RKO (cell line): ENCODE results near the gene MRPL1.

Experiments
- DNase-seq: peaks from one replicate; pipeline ENCODE4 v3.0.0-alpha.2; 2016; ENCODE audit warnings: low spot score

Gene MRPL1

DNA sequence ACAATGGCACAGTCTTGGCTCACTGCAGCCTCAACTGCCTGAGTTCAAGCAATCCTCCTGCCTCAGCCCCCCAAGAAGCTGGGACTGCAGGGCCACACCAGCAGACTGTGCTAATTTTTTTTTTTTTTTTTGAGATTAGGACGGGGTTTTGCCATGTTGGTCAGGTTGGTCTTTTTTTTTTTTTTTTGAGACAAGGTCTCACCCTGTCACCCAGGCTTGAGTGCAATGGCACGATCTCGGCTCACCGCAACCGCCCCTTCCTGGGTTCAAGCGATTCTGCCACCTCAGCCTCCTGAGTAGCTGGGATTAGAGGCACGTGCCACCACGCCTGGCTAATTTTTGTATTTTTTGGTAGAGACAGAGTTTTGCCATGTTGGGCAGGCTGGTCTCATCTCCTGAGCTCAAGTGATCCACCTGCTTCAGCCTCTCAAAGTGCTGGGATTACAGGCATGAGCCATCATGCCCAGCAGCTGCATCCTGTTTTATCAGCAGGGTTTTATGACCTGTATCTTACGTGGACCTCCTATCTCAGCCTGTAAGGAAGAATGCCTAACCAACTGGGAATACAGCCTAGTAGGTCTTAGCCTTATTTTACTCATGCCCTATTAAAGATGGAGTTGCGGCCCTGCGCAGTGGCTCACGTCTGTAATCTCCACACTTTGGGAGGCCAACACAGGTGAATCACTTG is 13.2 kb upstream of the MRPL1 start:
- DNase-seq, result no peak

DNA sequence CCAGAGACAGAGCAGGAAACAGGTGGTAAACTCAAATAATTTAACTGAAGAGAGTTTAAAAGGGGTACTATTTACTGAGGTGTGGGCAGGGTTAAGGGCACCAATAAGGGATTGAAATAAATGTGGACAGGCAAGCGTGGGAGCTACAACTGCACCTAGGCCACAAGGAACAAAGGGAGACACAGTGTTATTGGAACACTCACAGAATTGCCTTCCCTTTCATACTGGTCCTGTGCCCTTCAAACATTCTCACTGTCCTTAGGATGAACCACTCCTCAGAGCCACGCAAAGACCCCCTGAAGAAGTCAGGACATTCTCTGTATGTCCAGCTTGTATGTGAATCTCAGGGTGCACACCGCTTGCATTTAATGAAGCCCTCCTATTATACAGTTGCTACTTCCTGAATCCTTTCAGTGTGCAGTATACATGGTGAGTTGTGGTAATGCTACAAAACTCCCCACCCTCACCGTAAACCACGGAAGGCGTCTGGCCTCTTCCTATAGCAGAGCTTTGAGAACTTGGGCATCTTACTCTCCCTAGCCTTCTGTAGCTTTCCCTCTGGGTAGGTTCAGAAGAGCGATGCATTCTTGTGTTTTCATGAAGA is 9.6 kb upstream of the MRPL1 start:
- no peak for DNase-seq

DNA sequence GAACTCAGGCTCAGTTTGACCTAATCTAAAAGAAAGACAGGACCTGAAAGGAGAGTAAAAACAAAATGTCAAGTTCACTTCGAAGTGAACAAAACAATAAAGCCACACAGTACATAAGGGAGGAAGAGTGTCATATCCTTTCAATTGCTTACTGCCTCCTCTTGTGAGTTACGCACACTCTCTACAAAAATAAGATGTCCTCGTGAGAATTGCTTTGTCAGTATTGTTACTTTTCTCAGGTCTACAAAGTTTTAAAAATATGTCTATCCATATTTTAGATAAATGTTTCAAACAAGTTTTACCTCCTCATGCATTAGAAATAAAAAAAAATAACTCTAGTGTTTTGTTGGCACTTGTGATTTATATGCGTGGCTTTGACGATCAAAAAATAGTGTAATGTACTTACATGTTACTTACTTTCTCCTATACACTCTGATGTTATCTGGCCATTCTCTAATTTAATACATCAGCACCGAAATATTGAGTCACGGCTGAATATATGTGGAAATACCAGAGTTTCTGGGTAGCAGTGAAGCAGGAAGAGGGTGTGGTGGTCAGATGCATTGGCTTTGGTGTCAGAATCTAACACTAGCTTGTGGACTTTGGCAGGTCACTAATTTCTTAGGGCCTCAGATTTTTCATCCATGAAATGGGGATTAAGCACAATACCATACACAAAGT is 8.1 kb upstream of the MRPL1 start:
- no peak for DNase-seq

DNA sequence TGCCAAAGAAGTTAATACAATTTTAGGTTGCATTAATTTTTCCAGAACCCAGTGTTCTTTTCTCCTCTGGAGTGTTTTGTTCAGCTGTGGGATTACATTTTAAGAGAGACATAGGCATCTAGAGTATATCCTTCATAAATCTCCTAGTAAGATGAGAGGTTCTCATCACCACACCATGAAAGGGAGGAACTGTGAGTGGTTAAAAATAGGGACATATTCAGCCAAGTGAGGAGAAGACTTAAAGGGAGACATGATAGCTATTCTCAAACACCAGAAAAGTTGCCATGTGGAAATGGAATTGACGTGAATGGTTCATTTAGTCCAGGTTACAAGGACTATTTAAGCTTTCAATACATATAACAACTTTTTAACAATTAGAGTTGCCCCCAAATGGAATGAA is 6.5 kb upstream of the MRPL1 start:
- DNase-seq, result no peak

DNA sequence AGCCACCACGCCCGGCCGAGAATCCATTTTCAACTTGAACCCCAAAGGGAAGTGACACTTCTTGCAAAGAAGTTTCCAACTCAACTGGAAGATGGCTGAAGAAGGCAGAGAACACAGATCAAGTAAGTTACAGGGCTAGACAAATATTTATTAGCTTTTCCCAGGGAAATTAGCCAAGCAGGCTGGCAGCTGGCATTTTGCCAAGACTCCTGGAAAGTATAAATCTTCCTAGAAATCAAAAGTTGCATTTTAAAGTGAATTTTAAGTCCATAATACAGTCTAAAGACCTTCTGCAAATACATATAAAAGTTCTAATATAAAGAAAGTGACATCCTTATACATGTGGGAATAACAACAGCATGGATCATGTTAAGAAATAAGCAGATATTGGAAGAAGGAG is 3.4 kb upstream of the MRPL1 start:
- DNase-seq, result no peak

DNA sequence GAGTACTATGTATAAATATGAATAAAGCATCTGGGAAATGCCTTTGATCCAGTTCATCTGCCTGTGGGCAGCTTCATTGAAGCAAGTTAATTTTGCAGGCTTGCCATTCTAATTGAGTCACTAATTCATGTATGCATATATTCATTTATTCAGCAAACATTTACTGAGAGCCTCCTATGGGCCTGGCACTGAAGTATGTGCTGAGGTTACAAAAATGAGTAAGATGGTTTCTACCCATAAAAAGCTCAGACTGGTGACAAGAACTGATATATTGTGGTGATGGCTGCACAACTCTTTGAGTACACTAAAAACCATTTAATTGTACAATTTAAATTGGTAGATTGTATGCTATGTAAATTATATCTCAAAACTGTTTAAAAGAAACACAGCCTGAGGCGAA is 1.1 kb upstream of the MRPL1 start:
- DNase-seq, result peak; percentile 56

DNA sequence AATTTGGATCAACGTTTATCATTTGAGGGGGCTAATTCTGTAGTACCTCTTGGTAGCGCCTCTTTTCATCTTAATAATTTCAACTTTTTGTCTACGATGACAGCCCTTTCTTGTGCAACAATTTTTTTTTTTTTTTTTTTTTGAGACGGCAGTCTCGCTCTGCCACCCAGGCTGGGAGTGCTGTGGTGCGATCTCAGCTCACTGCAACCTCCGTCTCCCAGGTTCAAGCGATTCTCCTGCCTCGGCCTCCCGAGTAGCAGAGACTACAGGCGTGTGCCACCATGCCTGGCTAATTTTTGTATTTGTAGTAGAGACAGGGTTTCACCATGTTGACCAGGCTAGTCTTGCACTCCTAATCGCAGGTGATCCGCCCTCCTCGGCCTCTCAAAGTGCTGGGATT is 711 bp downstream of the MRPL1 start:
- peak; percentile 37 for DNase-seq

DNA sequence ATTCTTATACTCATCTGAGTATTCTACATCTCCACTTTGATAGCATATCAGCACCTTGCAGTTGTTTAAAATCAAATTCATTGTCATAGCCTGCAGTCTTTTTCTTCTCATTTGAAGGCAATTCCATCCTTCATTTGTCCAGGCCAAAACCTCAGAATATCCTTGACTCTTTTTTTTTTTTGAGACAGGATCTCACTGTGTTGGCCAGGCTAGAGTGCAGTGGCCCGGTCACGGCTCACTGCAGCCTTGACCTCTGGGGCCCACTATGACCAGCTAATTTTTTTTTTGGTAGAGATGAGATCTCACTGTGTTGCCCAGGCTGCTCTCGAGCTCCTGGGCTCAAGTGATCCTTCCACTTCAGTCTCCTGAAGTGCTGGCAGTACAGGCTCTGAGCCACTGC is 2.6 kb downstream of the MRPL1 start:
- DNase-seq, result no peak

DNA sequence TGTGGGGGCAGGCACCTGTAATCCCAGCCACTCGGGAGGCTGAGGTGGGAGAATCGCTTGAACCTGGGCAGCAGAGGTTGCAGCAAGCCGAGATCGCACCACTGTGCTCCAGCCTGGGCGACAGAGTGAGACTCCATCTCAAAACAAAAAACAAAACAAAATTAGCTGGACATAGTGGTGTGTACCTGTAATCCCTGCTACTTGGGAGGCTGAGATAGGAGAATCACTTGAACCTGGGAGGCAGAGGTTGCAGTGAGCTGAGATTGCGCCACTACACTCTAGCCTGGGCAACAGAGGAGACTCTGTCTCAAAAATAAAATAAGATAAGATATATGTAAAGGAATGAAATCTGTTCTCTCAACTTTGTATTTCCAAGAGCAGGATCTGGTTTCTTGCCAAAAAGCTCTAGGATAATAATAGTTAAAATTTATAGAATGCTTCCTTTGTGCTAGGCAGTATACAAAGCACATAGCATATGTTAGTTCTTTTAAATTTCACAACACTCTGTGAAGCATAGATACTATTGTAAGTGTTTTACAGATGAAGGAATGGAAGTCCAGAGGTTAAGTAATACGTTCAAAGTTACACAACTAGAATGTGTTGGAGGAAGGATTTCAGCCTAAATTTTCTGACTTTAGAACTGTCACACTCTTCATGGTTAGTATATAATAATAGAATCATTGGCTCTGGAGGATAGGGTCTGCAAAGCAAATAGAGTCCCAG is 10.3 kb downstream of the MRPL1 start:
- no peak for DNase-seq

DNA sequence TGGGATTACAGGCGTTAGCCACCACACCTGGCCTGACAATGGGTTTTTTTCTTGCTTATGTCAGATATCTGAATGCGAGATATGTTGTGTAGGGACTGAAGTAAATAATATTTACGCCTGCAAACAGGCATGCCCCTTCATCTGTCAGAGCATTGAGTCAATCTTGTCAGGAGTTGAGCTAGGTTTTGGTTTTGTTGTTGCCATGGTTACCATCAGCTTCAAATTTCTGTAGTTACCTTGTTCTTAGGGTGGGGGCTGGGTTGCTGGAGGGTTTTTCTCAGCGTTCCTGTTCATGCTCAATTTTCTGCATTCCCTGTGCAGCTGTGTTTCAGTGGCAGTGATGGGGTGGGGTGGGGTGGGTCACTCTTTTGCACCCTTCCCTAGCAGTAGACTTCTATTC is 14.5 kb downstream of the MRPL1 start:
- no peak for DNase-seq

DNA sequence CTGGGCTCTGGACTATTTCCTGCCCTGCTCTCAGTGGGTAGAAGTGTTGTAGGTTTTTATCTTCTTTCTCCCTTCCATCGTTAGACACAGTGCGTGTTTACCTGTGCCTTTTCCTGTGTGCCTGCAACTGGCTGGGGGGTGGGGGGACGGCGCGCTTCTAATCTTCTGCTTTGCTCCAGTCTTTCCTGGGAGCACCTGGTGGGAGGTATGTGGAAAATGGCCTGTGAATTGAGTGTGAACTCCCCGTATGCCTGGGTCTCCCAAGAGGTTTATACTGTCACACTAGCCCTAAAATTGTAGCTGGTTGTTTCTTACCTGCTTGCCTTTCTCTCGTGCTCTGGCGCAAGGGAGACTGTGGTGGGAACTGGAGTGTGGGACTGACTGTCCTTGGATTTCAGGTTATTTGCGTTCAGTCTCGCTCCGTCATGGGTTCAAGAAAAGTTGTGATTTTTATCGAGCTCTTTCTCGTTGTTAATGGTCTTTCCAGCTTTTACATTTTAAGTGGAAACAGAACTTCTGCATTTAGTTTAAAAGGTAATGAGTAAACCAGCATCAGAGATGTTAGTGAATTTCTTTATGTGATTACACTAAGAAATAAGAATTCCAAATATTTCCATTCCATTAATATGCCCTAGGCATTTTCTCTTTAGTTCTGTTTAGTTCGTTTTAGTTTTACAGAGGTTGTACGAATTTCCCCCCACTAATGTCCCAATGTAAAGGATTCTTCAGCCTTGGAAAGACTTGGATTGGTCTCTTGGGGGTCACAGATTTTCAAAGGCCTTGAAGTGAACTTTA is 15.3 kb downstream of the MRPL1 start:
- no peak for DNase-seq

DNA sequence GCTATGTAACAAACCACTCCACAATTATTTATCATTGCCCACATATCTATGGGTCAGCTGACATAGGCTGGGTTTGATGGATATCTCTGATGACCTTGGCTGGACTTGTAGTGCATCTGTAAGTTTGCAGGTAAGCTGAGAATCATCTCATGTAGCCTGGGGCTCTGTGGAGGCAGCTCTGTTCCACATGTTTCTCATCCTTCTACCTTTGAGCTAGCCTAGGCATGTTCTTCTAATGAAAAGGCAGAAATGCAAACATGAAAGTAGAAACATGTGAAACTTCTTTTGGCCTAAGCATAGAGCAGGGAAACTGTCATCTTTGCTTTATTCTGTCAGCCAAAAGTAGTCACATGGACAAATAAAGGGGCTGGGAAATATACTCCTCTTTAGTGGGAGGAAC is 18.2 kb downstream of the MRPL1 start:
- DNase-seq, result no peak

DNA sequence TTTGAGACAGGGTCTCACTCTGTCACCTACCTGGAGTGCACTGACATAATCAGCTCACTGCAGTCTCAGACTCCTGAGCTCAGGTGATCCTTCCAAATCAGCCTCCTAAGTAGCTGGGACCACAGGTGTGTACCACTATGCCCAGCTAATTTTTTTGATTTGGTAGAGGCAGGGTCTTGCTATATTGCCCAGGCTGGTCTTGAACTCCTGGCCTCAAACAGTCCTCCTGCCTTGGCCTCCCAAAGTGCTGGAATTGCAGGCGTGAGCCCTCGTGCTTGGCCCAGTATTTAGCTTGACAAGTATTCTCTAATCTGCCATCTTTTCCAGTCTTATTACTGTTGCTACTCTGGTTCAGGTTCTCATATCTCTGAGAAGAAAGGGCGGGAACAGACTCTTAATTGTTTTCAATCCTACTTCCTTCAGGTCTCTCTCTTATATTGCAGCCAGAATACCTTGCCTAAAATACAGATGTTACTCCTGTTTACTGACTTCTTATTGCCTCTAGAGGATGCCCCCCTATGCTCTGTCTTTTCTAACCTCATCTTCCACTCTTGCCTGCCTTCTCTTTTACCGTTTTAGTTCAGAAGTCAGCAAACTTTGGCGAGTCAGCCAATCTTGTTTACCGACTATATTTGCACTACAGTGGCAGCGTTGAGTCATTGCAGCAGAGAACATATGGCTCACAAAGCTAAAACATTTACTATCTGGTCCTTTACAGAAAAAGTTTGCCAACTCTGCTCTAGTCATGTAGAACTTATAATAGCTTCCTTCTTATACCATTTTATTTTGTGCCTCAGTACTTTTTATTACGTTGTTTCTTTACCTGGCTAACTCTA is 19.0 kb downstream of the MRPL1 start:
- DNase-seq, result peak; percentile 37

DNA sequence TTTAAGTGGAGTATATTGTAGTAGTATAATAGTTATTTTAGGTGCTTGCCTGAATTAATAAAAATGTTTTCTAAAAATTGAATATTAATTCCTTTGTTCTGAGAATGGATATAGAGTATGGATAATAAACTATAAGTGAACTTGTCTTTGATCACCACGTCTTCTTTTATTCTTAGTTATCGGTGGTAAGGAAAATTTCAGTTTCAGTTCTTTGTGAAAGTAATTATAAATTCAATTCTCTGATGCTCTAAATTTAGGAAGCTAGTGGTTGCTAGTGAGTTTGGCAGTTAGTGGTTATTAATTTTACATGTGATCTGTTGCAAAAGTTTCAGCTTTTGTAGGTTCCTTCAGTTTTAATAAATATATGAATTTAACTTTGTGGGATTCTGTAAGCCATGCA is 30.8 kb downstream of the MRPL1 start:
- no peak for DNase-seq

DNA sequence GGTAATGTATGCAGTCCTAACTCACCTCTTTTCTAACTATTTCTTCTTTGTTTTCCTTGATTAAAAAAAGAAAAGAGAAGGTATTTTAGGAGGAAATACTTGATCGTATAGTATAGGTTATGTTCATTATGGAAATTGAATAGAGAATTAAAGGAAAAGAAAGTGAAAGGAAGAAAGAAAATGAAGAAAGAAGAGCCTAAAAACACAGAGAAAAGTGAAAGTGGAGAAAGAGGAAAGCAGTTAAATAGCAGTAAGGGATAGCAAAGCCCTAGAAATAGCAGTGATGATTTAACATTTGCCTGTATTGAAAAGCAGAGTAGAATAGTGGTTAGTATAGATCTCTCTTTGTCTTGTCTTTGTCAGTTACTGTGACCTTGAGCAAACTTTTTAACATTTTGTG is 37.0 kb downstream of the MRPL1 start:
- DNase-seq, result no peak

DNA sequence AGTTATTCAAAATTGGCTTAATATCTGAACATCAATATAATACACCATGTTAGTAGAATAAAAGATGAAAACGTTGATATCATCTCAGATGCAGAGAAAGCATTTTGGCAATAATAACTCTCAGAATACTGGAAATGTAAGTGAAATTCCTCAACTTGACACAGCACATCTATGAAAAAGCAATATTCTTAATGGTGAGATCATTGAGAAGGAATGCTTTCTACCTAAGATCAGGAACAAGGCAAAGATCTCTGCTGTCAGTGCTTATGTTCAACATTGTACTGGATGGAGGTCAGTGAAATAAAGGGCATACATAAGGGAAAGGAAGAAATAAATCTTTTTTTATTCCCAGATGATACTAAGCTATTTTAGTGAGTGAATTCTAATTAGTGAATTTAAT is 40.6 kb downstream of the MRPL1 start:
- DNase-seq, result no peak

DNA sequence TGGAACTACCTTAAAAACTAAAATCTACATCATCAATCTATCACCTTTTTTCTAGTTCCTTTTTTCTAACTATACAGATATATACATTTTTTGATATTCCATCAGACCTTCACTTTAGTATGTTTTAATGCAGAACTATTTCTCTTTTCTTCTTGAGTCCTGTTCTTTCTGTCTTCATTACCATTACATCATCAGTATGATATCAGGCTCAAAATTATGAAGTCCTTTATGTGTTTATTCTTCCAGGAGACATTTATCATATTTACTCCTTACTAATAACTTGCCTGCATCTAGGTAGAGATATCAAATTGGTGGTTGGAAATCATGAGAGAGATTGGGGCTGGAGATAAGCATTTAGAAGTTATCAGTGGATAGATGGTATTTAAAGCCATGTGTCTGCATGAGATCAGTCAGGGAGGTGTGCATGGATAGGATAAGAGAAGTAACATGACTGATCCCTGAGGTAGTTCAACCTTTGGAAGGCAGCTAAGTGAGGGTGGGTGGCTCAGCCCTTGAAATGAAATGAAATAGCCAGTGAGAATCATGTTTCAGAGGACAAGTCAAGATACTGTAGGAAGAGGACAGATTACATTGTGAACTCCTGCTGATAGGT is 43.1 kb downstream of the MRPL1 start:
- DNase-seq, result no peak

DNA sequence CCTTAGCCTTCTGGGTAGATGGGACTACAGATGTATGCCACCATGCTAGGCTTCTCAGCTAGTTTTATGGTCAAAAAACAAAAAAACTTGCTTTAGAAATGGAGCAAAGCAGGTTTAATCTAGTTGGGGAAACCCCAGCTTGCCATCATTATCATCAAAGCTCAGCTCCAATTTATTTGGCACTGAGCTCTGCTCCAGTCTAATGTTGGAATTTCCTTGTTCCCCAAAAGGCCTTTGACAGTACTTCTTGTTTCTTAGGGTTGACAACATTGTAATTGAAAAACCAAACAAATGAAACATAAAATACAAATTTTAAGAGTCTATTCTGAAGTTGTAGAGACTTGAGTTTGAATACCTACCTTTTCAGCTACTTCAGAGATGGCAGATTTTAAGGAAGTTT is 48.0 kb downstream of the MRPL1 start:
- DNase-seq, result no peak

DNA sequence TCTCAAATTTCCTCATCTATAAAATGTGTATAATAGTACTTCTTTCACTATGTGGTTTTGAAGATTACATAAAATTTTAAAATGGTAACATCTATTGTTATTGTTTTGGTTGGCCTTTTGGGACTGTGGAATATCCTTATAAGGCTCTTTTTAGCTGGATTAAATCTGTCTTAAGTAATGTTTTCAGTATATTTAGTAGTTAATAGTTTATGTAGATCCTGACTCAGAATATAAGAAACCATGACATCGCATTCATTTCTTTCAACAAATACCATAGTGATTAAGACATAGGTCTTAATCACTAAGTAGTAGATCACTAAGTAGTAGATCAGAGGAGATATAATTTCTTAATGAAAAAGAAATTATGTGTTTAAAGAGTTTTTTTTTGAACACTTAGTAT is 48.5 kb downstream of the MRPL1 start:
- no peak for DNase-seq

DNA sequence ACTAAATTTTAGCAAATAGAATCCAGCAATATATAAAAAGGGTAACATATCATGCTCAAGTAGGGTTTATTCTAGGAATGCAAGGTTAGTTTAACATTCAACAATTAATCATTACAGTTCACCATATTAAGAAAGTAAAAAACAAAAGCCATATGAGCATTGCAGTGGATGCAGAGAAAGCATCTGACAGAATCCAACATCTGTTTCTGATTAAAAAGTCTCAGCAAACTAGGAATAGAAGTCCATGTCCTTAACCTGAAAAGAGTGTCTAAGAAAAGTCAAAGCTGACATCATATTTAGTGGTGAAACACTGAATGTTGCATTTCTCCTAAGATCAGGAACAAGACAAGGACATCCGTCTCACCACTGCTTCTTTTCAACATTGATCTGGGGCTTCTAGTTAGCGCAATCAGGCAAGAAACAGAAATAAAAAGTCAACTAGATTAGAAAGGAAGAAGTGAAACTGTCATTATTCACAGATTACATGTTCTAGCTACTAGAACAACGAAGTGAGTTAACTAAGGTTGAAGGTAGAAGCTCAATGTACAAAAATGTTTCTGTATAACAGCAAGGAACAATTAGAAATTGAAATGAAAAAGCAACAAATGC is 49.3 kb downstream of the MRPL1 start:
- DNase-seq, result no peak
